Activated CD4-positive, alpha-beta T cell treated with anti-CD3 and anti-CD28 coated beads, Interleukin-2, amount 10 ng/mL, durations not matched to agents 7 days and 5 days (primary cell): ENCODE measurements around the gene HECW1. TPM values are rescaled to one million over a fixed set of nuclear protein-coding genes. Genes with fewer than 3 reads are reported as not detected.

Experiments
- CTCF ChIA-PET: fragments of 350-600 bp; sonication (Branson Sonifier 250); formaldehyde crosslinking; loops from one replicate; lab custom pipeline; 2021; ENCODE audit warnings: antibody characterized with exemption; lab: Charles Lee
- POLR2A ChIA-PET: fragments of 350-600 bp; sonication (Branson Sonifier 250); formaldehyde crosslinking; loops from one replicate; lab custom pipeline; 2021; ENCODE audit warnings: antibody characterized with exemption; lab: Charles Lee
- DNase-seq: peaks from one replicate; pipeline ENCODE4 v3.0.0-alpha.2; 2020
- H3K27ac Mint-ChIP-seq: one replicate; pipeline ENCODE4 v1.8.0; 2021; ENCODE audit warnings: mild to moderate bottlenecking, moderate library complexity, mixed read lengths
- H3K27me3 Mint-ChIP-seq: one replicate; pipeline ENCODE4 v1.8.0; 2021; ENCODE audit warnings: mixed read lengths
- H3K36me3 Mint-ChIP-seq: one replicate; pipeline ENCODE4 v1.8.0; 2021; ENCODE audit warnings: low read depth, mixed read lengths
- H3K4me1 Mint-ChIP-seq: one replicate; pipeline ENCODE4 v1.8.0; 2021; ENCODE audit warnings: mixed read lengths
- H3K4me3 Mint-ChIP-seq: one replicate; pipeline ENCODE4 v1.8.0; 2021; ENCODE audit warnings: mild to moderate bottlenecking, moderate library complexity, mixed read lengths
- H3K9me3 Mint-ChIP-seq: one replicate; pipeline ENCODE4 v1.8.0; 2021; ENCODE audit warnings: mixed read lengths
- total RNA-seq, 2 experiments: library from RNA; stranded (reverse); gene quantifications; one replicate each; pipeline ENCODE4 v1.2.3, GENCODE V29; 2021

Gene HECW1
- total RNA-seq, 2 experiments from 2014 or later, result not detected

- H3K4me3 Mint-ChIP-seq, result no peak overlapping the region
- CTCF ChIA-PET, result no interaction called here
- DNase-seq, result no peak
- no peaks in the 10 kb centered on the region for H3K4me1 Mint-ChIP-seq
- H3K27me3 Mint-ChIP-seq, result peaks cover 5% of the 10 kb centered on the region
- no peaks in the 10 kb centered on the region for H3K36me3 Mint-ChIP-seq
- no peaks in the 10 kb centered on the region for H3K9me3 Mint-ChIP-seq
- POLR2A ChIA-PET, result no interaction called here
- no peak overlapping the region for H3K27ac Mint-ChIP-seq
Observed at GRCh38 chr7:43363035-43363791, 250.8 kb downstream of the HECW1 start.

GRCh38 chr7:43364391-43364790, 251.9 kb downstream of the HECW1 start:
- CTCF ChIA-PET, result no interaction called here
- no peaks in the 10 kb centered on the region for H3K4me1 Mint-ChIP-seq
- H3K27ac Mint-ChIP-seq, result no peak overlapping the region
- H3K36me3 Mint-ChIP-seq, result no peaks in the 10 kb centered on the region
- POLR2A ChIA-PET, result no interaction called here
- H3K9me3 Mint-ChIP-seq, result no peaks in the 10 kb centered on the region
- DNase-seq, result no peak
- H3K4me3 Mint-ChIP-seq, result no peak overlapping the region
- H3K27me3 Mint-ChIP-seq, result peaks cover 5% of the 10 kb centered on the region

DNA sequence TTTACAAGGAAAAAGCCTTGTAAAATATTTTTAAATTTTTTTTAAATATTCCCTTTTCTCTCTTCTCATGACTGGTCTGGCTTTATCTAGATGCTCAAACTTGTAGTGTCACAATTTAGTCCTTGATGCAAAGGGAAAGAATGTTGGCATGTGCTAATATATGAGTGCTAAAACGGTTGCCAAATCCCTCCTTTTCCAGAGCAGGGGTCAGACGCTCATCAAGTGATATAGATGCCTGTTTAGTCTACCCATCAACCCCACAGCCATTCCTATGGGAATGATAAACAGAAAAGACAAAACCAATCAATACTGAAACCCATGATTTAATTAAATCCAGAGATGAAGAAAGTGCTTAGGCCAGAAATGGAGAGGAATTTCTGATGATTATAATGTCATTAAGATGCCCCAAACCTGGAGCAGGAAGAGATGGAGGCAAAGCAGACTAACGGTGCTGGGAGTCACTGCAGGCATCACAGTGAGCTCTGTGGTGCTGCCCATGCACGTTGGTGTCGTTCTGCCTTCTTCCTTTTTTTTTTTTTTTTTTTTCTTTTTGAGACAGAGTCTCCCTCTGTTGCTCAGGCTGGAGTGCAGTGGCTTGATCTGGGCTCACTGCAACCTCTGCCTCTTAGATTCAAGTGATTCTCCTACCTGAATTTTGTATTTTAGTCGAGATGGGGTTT, 260.4 kb downstream of the HECW1 start:
- Mint-ChIP-seq H3K36me3 (no peaks in the 10 kb centered on the region), H3K27me3 (peaks cover 4% of the 10 kb centered on the region)
- CTCF ChIA-PET, result no interaction called here

DNA sequence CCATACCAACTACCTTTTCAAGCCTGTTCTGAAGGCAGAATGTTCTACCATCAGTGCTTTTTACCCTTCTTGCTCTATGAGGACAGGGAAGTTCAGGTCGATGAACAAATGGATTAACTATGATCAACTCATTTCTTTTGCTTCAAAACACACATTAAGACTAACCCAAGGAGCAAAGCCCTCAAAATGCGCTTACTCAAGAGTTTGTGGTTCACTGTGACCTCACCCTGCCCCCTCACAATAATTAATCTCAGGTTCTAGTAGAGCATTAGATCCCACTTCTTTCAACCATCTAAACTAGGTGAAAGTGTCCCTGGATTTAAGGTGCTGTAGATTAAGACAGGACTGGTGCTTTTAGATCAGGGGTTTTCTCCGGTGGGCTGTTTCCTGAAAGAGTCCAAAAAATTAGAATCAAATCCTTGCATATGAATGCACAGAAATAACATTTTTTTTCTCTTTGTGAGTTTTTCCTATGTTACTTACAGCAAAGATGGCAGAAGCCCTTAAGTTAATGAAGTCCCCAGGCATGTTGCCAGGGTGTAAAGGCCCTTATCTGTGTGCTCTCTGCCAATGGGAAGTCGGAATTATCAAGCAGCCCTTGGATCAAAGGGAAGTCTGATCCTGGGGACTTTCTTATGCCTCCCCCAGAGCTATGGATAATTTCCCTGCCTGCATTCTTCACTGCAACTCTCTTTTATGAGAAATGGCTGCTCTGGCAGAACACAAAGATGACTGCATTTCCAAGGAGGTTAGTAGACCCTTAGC, 264.9 kb downstream of the HECW1 start:
- H3K4me1 Mint-ChIP-seq, result no peaks in the 10 kb centered on the region
- no peaks in the 10 kb centered on the region for H3K36me3 Mint-ChIP-seq
- DNase-seq, result no peak
- ChIA-PET POLR2A (no interaction called here), CTCF (no interaction called here)
- H3K27me3 Mint-ChIP-seq, result peaks cover 8% of the 10 kb centered on the region
- no peaks in the 10 kb centered on the region for H3K9me3 Mint-ChIP-seq
- no peak overlapping the region for H3K4me3 Mint-ChIP-seq
- H3K27ac Mint-ChIP-seq, result no peak overlapping the region

More for the DNA sequence above, 260.4 kb downstream of the HECW1 start:
- H3K4me1 Mint-ChIP-seq, result no peaks in the 10 kb centered on the region
- no peak for DNase-seq
- no peak overlapping the region for H3K27ac Mint-ChIP-seq
- no peaks in the 10 kb centered on the region for H3K9me3 Mint-ChIP-seq
- H3K4me3 Mint-ChIP-seq, result no peak overlapping the region
- POLR2A ChIA-PET, result no interaction called here

DNA sequence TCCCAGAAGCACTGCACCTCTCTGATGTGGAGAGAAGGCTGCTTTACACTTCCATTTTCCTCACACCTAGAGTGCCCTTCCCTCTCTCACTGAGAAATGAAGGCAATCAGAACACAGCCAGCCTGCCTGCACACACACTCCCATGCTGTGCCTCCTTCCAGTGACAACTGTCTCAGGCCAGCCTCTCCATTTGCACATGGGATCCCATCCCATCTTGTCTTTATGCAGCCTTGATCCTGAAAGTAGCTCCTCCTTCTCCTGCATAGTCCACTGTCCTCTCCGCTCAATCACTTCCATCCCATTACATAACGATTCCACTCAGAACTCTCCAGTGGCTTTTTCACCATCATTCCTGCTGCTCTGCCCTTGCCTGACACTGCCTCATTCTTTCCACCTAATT, 266.8 kb downstream of the HECW1 start:
- POLR2A ChIA-PET, result no interaction called here
- H3K27me3 Mint-ChIP-seq, result peaks cover 5% of the 10 kb centered on the region

GRCh38 chr7:43384616-43385308, 272.3 kb downstream of the HECW1 start:
- Mint-ChIP-seq H3K36me3 (no peaks in the 10 kb centered on the region), H3K9me3 (peaks cover 5% of the 10 kb centered on the region), H3K27me3 (no peaks in the 10 kb centered on the region), H3K4me1 (peaks cover 1% of the 10 kb centered on the region), H3K27ac (no peak overlapping the region), H3K4me3 (no peak overlapping the region)
- ChIA-PET CTCF (no interaction called here), POLR2A (no interaction called here)
- DNase-seq, result no peak

More for the DNA sequence above, 266.8 kb downstream of the HECW1 start:
- H3K27ac Mint-ChIP-seq, result no peak overlapping the region
- H3K4me3 Mint-ChIP-seq, result no peak overlapping the region
- H3K9me3 Mint-ChIP-seq, result no peaks in the 10 kb centered on the region
- CTCF ChIA-PET, result no interaction called here
- no peaks in the 10 kb centered on the region for H3K36me3 Mint-ChIP-seq
- no peak for DNase-seq
- H3K4me1 Mint-ChIP-seq, result no peaks in the 10 kb centered on the region

GRCh38 chr7:43385309-43385680, 272.8 kb downstream of the HECW1 start:
- H3K36me3 Mint-ChIP-seq, result no peaks in the 10 kb centered on the region
- peaks cover 5% of the 10 kb centered on the region for H3K9me3 Mint-ChIP-seq
- no peak overlapping the region for H3K27ac Mint-ChIP-seq
- H3K4me3 Mint-ChIP-seq, result no peak overlapping the region
- no peaks in the 10 kb centered on the region for H3K27me3 Mint-ChIP-seq
- POLR2A ChIA-PET, result no interaction called here
- DNase-seq, result no peak
- H3K4me1 Mint-ChIP-seq, result peaks cover 1% of the 10 kb centered on the region
- CTCF ChIA-PET, result interaction anchor here (1.6 kb wide), 1 partner anchor 54 kb away, joined by 4 read pairs; no protein-coding TSS in a partner anchor

GRCh38 chr7:43385856-43386255, 273.4 kb downstream of the HECW1 start:
- POLR2A ChIA-PET, result no interaction called here
- H3K27ac Mint-ChIP-seq, result no peak overlapping the region
- no peaks in the 10 kb centered on the region for H3K36me3 Mint-ChIP-seq
- CTCF ChIA-PET, result interaction anchor here (1.6 kb wide), 1 partner anchor 54 kb away, joined by 4 read pairs; no protein-coding TSS in a partner anchor
- no peaks in the 10 kb centered on the region for H3K27me3 Mint-ChIP-seq
- H3K9me3 Mint-ChIP-seq, result peaks cover 5% of the 10 kb centered on the region
- DNase-seq, result no peak
- H3K4me1 Mint-ChIP-seq, result peaks cover 1% of the 10 kb centered on the region
- no peak overlapping the region for H3K4me3 Mint-ChIP-seq

- Mint-ChIP-seq H3K36me3 (no peaks in the 10 kb centered on the region), H3K9me3 (peaks cover 5% of the 10 kb centered on the region), H3K4me1 (peaks cover 1% of the 10 kb centered on the region), H3K27ac (no peak overlapping the region), H3K4me3 (no peak overlapping the region), H3K27me3 (no peaks in the 10 kb centered on the region)
- no peak for DNase-seq
- POLR2A ChIA-PET, result no interaction called here
- CTCF ChIA-PET, result no interaction called here
Observed at GRCh38 chr7:43387932-43388331, 275.5 kb downstream of the HECW1 start.

- DNase-seq, result no peak
- Mint-ChIP-seq H3K27me3 (no peaks in the 10 kb centered on the region), H3K27ac (no peak overlapping the region), H3K4me3 (no peak overlapping the region), H3K4me1 (peaks cover 1% of the 10 kb centered on the region), H3K36me3 (no peaks in the 10 kb centered on the region), H3K9me3 (peaks cover 5% of the 10 kb centered on the region)
- POLR2A ChIA-PET, result no interaction called here
- CTCF ChIA-PET, result no interaction called here
Observed at GRCh38 chr7:43390576-43390975, 278.1 kb downstream of the HECW1 start.

DNA sequence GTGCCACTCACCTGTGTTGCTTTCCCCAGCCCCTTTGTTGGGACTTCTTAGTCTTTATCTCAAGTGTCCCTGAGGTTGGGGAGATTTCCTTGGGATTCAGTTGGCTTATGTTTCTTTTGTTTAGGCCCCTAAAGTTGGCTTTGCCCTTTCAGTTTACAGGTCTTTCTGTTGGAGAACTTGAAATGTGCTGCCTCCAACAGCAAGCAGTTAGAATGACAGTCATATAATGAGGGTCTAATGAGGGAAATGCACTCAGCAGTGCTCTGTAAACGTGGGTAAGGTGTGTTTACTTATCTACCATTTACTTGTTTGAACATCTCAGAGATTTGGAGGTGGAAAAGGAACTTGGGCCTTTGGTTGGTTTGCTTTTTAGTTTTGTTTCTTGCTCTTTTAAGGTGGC, 279.1 kb downstream of the HECW1 start:
- H3K27me3 Mint-ChIP-seq, result peaks cover 2% of the 10 kb centered on the region
- ChIA-PET POLR2A (no interaction called here), CTCF (no interaction called here)
- no peaks in the 10 kb centered on the region for H3K4me1 Mint-ChIP-seq
- DNase-seq, result no peak
- H3K9me3 Mint-ChIP-seq, result no peaks in the 10 kb centered on the region
- H3K27ac Mint-ChIP-seq, result no peak overlapping the region
- no peaks in the 10 kb centered on the region for H3K36me3 Mint-ChIP-seq
- no peak overlapping the region for H3K4me3 Mint-ChIP-seq

DNA sequence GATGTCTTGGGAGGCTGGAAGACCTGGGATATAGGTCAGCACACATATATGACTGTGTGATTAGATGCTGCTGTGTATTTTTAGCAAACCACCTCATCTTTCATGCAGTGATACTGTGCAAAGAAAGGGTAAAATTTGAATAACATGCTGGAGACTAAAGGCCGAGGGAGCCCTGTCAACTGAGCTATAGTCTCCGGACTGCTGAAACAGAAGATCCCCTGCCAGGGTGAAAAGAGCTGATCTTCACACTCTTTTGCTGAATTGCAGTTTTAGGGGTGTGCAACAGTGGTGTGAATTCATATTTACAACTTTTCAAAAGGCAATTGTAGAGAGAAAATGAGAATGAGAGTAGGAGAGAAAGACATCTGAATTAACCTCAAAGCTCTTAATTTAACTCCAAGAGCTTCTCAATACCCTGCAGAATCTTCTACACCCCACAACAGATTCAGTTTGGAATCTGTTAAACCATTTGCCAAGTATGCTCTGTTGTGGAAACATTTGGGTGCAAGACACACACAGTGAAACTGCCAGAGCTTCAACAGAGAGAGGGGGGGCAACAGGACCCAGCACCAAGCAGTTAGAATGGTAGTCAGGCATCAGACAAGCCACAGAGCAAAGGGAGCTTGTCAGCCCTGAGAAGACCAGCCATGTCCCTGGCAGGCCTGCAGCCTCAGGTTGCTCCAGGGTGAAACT, 280.3 kb downstream of the HECW1 start:
- no peaks in the 10 kb centered on the region for H3K36me3 Mint-ChIP-seq
- no peaks in the 10 kb centered on the region for H3K9me3 Mint-ChIP-seq
- ChIA-PET CTCF (interaction anchor here (0.7 kb wide), 1 partner anchor 14 kb away, joined by 3 read pairs; no protein-coding TSS in a partner anchor), POLR2A (no interaction called here)
- no peak overlapping the region for H3K27ac Mint-ChIP-seq
- H3K4me3 Mint-ChIP-seq, result no peak overlapping the region
- DNase-seq, result no peak
- H3K27me3 Mint-ChIP-seq, result peaks cover 12% of the 10 kb centered on the region
- no peaks in the 10 kb centered on the region for H3K4me1 Mint-ChIP-seq
